COLO829 (cell line): Measurements from ENCODE around the gene RECQL5.

Source experiments
- DNase-seq: peaks from one replicate; pipeline ENCODE4 v3.0.0; 2012; ENCODE audit warnings: low spot score

RECQL5 gene

DNA sequence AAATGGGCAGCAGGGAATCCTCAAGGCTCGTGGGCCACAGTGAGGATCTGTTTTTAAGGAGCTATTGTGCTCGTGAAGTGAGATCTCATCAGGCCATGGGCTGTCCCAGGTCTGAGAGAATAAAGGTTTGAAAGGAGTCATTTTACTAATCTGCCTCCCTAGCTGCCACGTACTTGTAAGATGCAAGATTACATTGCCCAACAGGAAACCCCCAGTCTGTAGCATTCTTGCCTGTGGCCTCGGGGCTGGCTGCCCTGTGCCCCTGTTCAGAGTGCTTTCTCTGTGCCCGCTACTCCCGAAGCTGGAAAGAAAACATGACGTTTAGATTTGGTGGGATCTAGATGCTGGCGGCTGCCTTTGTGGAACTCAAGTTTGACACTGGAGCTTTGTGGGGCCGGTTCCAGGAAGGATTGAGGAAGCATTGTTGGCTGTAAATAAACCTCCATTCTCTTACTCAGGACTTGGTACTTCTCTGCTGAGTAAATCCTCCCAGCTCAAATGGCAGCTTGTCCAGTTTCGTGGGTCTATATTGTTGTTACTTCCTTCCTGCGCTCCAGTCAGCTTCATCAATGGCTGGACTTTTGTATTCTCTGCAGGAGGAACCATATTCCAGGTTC is 21.4 kb upstream of the RECQL5 start:
- DNase-seq = no peak

GRCh38 chr17:75685499-75685898 is 18.5 kb upstream of the RECQL5 start:
- no peak for DNase-seq

GRCh38 chr17:75684924-75685323 is 18.0 kb upstream of the RECQL5 start:
- no peak for DNase-seq

DNA sequence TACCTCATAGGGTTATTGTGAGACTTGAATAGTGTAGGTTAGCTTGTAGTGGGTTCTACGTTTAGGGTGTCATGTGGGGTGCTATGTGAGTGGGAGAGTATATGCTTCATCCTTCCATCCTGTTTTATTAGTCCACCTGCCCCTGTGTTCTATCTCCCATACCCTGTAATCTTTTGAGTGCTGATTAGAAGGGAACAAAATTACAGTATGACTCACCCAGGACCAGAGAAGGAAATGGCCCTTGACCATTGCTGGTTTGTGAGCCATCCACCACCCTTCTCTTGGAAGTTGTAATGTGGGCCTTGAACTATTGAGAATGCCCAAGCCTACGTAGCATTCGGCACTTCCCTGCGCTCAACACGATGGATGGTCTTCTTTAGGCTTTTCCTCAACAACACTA is 17.3 kb upstream of the RECQL5 start:
- DNase-seq = no peak

- no peak for DNase-seq
Measured at GRCh38 chr17:75683583-75683982, 16.6 kb upstream of the RECQL5 start.

GRCh38 chr17:75681289-75681688 is 14.3 kb upstream of the RECQL5 start:
- DNase-seq = no peak

DNA sequence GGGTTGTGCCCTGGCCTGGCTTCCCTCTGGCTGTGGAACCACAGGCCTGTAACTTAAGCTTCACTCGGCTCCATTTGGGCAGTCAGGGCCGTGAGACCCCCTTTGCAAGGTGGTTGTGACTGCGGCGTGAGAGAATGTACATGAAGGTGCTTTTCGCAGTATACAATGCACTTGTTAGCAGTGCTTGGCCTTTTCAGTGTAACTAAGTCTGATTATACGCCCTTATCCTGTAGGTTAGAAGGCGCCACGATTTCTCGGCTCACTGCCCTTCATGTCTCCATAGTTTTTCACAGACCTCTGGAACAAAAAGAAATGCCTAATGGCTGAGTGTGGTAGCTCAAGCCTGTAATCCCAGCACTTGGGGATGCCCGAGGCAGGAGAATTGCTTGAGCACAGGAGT is 13.5 kb upstream of the RECQL5 start:
- no peak for DNase-seq

DNA sequence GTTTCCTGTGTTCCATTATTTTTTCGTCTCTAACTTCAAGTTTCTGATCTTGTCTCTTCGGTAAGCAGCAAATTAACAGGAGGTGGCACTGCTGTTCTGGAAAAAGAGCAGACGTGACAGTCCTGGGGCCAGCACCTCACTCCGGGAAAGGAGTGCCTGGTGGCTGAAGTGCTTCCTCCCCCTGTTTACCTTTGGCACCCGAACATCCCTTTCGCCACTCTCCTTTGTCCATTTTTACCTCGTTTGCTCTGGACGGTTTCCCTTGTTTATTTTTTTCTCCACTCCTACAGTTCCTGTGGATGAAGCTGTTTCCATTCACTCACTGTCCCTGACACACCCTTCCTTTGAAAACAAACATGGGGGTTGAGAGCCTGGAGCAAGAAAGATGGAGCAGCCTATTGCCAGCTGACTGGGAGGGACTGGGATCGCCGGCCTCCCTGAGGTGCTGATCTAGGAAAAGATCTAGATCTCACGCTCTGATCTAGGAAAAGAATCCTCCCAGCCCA is 12.8 kb upstream of the RECQL5 start:
- no peak for DNase-seq

GRCh38 chr17:75676461-75676860 is 9.5 kb upstream of the RECQL5 start:
- DNase-seq = no peak

DNA sequence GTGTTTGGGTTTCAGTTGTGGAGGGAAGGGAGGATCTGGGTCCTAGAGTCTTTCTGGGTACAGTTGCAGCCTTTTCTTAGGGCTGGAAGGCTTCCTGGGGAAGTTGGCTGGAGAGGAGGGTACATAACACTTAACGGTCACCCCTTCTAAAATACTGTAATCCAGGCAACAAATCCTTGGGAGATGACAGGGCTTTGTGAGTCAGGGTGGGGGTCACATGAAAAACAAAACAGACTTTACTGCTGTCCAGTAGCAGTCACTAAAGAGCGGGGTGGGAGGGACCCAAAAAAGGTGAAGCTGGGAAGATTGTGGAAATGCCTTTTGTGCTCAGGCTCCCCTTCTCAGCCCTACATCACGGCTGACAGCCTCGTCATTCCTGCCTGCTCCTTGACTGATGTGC is 6.5 kb upstream of the RECQL5 start:
- DNase-seq = no peak

DNA sequence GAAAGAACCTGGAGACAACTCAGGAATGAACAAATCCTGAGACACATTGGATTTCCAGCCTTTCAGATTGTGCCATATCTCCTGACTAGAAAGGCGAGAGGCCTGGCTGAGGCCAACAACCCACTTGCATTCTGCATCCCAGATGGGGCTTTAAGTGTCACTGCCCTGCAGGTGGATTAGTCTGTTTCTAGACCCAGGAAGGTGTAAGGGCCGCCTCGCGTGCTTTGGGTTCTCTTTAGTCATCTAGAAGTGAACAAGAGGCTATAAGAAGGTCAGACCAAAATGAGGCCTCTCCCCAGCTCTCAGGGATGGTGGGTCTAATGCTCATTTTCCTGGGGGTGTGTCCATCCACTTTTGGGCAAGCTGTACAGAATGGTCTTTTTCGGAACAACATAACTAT is 5.1 kb upstream of the RECQL5 start:
- DNase-seq = no peak

GRCh38 chr17:75670868-75671267 is 3.9 kb upstream of the RECQL5 start:
- no peak for DNase-seq

- no peak for DNase-seq
Measured at GRCh38 chr17:75668489-75668888, 1.5 kb upstream of the RECQL5 start.

DNA sequence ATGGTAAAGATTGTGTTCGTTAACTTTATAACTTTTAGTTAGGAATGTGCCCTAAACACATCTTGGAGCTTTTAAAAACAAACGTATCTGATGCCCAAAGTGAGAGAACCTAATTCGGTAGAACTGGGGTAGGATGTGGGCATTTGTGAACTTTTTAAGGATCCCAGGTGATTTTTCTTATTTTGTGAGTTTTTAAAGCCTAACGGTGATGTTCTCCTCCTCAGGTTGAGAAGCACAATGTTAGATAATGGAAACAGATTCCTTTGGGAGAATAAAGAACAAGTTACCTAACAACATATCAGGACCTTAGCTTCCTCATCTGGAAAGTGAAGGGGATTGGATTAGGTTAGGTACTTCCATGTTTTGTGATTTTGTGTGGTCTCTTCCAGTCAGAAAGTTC is 871 bp upstream of the RECQL5 start:
- DNase-seq = no peak

- no peak for DNase-seq
Measured at GRCh38 chr17:75665981-75666380, 973 bp downstream of the RECQL5 start.

- no peak for DNase-seq
Measured at GRCh38 chr17:75664099-75664549, 2.8 kb downstream of the RECQL5 start.

- DNase-seq = no peak
Measured at GRCh38 chr17:75662511-75662910, 4.4 kb downstream of the RECQL5 start.

GRCh38 chr17:75661531-75661930 is 5.4 kb downstream of the RECQL5 start:
- peak; percentile 68 for DNase-seq

DNA sequence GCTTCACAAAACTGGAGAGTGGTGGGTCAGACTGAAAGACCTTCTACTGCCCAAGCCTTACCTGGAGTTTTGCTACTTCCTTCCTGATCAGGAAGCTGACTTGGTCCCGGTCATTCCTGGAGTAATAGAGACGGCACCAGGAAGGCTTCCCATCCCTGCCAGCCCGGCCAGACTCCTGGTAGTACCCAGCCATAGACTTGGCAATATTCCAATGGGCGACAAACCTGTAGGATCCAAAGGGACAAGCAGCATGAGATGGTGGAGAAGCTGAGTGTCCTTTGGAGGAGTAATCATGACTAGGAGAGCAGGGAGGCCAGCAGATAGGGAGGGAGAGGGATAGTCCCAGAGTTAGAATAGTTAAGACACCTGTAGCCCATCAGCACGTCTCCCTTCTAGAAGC is 8.7 kb downstream of the RECQL5 start:
- DNase-seq = no peak

- no peak for DNase-seq
Measured at GRCh38 chr17:75654176-75654575, 12.8 kb downstream of the RECQL5 start.

- DNase-seq = peak; percentile 13
Measured at GRCh38 chr17:75652934-75653549, 13.9 kb downstream of the RECQL5 start.

DNA sequence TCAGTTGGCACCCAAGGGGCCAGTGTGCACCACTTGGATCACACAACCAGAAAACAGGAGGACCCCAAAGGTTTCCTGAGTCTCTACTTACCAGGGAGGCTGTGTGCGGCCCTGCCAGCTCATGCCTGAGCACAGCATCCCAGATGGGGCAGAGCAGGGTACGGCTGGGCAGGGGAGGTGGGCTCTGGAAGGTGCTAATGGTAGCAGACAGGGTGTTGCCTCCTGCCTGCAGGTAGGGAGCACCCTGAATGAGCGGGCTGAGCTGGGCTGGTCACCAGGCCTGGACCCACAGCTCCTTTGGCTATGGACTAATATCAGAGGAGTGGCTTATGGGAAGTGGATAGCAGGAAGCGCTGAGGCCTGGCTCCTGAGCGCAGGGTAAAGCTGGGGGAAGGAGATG is 14.6 kb downstream of the RECQL5 start:
- DNase-seq = no peak

- no peak for DNase-seq
Measured at GRCh38 chr17:75650874-75651273, 16.1 kb downstream of the RECQL5 start.

- DNase-seq = no peak
Measured at GRCh38 chr17:75649687-75650086, 17.3 kb downstream of the RECQL5 start.
